ENCODE measurements around the gene APOBEC3H.

Gene APOBEC3H

GRCh38 chr22:39148026-39148726 is 51.1 kb downstream of the APOBEC3H start:
- no peak for DNase-seq (ENCODE audit: low spot score)
- H3K9me3 Mint-ChIP-seq = no peaks in the 10 kb centered on the region
- H3K27me3 Mint-ChIP-seq (ENCODE audit: low read depth) = no peaks in the 10 kb centered on the region
- peaks cover 28% of the 10 kb centered on the region for H3K4me1 Mint-ChIP-seq (ENCODE audit: low read depth)
- peaks cover 2% of the 10 kb centered on the region for H3K36me3 Mint-ChIP-seq (ENCODE audit: low read depth)
- H3K4me3 Mint-ChIP-seq = no peak overlapping the region
- H3K27ac Mint-ChIP-seq = peak overlapping the region; percentile 31

GRCh38 chr22:39148727-39149535 is 51.9 kb downstream of the APOBEC3H start:
- no peak overlapping the region for H3K4me3 Mint-ChIP-seq
- peaks cover 7% of the 10 kb centered on the region for H3K27me3 Mint-ChIP-seq (ENCODE audit: low read depth)
- peaks cover 28% of the 10 kb centered on the region for H3K4me1 Mint-ChIP-seq (ENCODE audit: low read depth)
- H3K9me3 Mint-ChIP-seq = no peaks in the 10 kb centered on the region
- H3K36me3 Mint-ChIP-seq (ENCODE audit: low read depth) = peaks cover 2% of the 10 kb centered on the region
- no peak overlapping the region for H3K27ac Mint-ChIP-seq
- peak; percentile 23 for DNase-seq (ENCODE audit: low spot score)

- H3K27ac Mint-ChIP-seq = no peak overlapping the region
- H3K4me1 Mint-ChIP-seq (ENCODE audit: low read depth) = peaks cover 22% of the 10 kb centered on the region
- H3K4me3 Mint-ChIP-seq = peak overlapping the region; percentile 21
- H3K36me3 Mint-ChIP-seq (ENCODE audit: low read depth) = peaks cover 2% of the 10 kb centered on the region
- H3K9me3 Mint-ChIP-seq = no peaks in the 10 kb centered on the region
- peaks cover 19% of the 10 kb centered on the region for H3K27me3 Mint-ChIP-seq (ENCODE audit: low read depth)
- no peak for DNase-seq (ENCODE audit: low spot score)
Observed at GRCh38 chr22:39149915-39150847, 53.1 kb downstream of the APOBEC3H start.

- Mint-ChIP-seq H3K9me3 (no peaks in the 10 kb centered on the region), H3K4me3 (peak overlapping the region; percentile 66), H3K27me3 (ENCODE audit: low read depth) (peaks cover 26% of the 10 kb centered on the region), H3K36me3 (ENCODE audit: low read depth) (peaks cover 2% of the 10 kb centered on the region), H3K27ac (no peak overlapping the region), H3K4me1 (ENCODE audit: low read depth) (peaks cover 22% of the 10 kb centered on the region)
- no peak for DNase-seq (ENCODE audit: low spot score)
Observed at GRCh38 chr22:39150848-39151215, 53.8 kb downstream of the APOBEC3H start.

GRCh38 chr22:39151329-39151975 is 54.4 kb downstream of the APOBEC3H start:
- Mint-ChIP-seq H3K4me3 (peak overlapping the region; percentile 66), H3K27ac (peak overlapping the region; percentile 36), H3K36me3 (ENCODE audit: low read depth) (peaks cover 2% of the 10 kb centered on the region), H3K4me1 (ENCODE audit: low read depth) (peaks cover 16% of the 10 kb centered on the region), H3K9me3 (no peaks in the 10 kb centered on the region), H3K27me3 (ENCODE audit: low read depth) (peaks cover 28% of the 10 kb centered on the region)
- no peak for DNase-seq (ENCODE audit: low spot score)

- peak overlapping the region; percentile 57 for H3K4me3 Mint-ChIP-seq
- H3K9me3 Mint-ChIP-seq = no peaks in the 10 kb centered on the region
- no peak overlapping the region for H3K27ac Mint-ChIP-seq
- H3K4me1 Mint-ChIP-seq (ENCODE audit: low read depth) = peaks cover 12% of the 10 kb centered on the region
- H3K27me3 Mint-ChIP-seq (ENCODE audit: low read depth) = peaks cover 31% of the 10 kb centered on the region
- no peaks in the 10 kb centered on the region for H3K36me3 Mint-ChIP-seq (ENCODE audit: low read depth)
- DNase-seq (ENCODE audit: low spot score) = no peak
Observed at GRCh38 chr22:39152024-39152510, 55.0 kb downstream of the APOBEC3H start.

- Mint-ChIP-seq H3K4me1 (ENCODE audit: low read depth) (peaks cover 12% of the 10 kb centered on the region), H3K27ac (peak within 1 kb of the TSS; percentile 77), H3K36me3 (ENCODE audit: low read depth) (no peaks in the 10 kb centered on the region), H3K4me3 (peak within 1 kb of the TSS; percentile 84), H3K9me3 (no peaks in the 10 kb centered on the region), H3K27me3 (ENCODE audit: low read depth) (peaks cover 35% of the 10 kb centered on the region)
- DNase-seq (ENCODE audit: low spot score) = peak; percentile 92
Observed at GRCh38 chr22:39152511-39153219, 55.6 kb downstream of the APOBEC3H start, which contains the start of gene CBX7. Gene CBX7 (minus strand): TSS chr22:39152680. CDS start chr22:39152444, 236 bp downstream.

GRCh38 chr22:39153220-39153717 is 56.2 kb downstream of the APOBEC3H start:
- no peaks in the 10 kb centered on the region for H3K36me3 Mint-ChIP-seq (ENCODE audit: low read depth)
- H3K4me3 Mint-ChIP-seq = peak overlapping the region; percentile 84
- H3K9me3 Mint-ChIP-seq = no peaks in the 10 kb centered on the region
- H3K4me1 Mint-ChIP-seq (ENCODE audit: low read depth) = peaks cover 12% of the 10 kb centered on the region
- DNase-seq (ENCODE audit: low spot score) = no peak
- peaks cover 42% of the 10 kb centered on the region for H3K27me3 Mint-ChIP-seq (ENCODE audit: low read depth)
- H3K27ac Mint-ChIP-seq = peak overlapping the region; percentile 77
